ENCODE results near the gene KISS1R.

The KISS1R gene

GRCh38 chr19:925087-925525 is 8.0 kb downstream of the KISS1R start:
- peak; percentile 23 for DNase-seq

- DNase-seq: peak; percentile 85
Observed at GRCh38 chr19:925526-926322, 8.6 kb downstream of the KISS1R start, which contains the start of gene ARID3A. TSS of gene ARID3A (plus strand) at chr19:926035. CDS start at chr19:929529, 3,494 bp downstream.

DNA sequence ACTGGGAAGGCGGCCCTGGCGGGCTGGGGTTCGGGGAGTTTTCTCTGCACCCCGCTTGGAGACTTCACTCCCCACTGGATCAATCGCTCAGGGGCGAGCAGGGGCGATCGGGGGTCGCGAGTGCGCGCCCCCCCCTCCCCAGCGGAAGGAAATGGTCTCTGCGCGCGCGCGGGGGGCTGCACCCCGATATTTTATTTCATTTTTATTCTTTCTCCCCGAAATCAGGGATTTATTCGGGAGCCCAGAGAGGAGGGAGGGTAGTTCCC is 9.1 kb downstream of the KISS1R start:
- no peak for DNase-seq

GRCh38 chr19:926589-927350 is 9.6 kb downstream of the KISS1R start:
- DNase-seq: no peak

DNA sequence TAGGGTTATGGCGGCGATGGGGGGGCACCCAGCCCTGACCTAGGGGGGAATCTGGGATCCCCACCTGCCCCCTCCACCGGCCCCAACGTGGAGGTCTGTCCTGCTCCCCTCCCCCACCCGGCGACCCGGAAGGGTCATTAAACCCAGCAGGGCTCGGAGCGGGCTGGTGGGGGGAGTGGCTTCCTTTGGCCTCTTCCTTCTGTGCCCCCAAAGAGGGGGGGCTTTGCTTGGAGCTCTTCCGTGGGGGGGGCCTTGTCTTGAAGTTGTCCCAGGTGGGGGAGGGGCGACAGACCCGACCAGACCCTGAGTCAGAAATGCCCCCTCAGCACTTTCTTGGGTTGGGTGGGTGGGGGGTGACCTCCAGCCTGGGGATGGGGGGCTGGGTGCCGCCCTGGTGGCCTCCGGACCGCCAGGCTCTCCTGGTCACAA is 10.2 kb downstream of the KISS1R start:
- DNase-seq: no peak

DNA sequence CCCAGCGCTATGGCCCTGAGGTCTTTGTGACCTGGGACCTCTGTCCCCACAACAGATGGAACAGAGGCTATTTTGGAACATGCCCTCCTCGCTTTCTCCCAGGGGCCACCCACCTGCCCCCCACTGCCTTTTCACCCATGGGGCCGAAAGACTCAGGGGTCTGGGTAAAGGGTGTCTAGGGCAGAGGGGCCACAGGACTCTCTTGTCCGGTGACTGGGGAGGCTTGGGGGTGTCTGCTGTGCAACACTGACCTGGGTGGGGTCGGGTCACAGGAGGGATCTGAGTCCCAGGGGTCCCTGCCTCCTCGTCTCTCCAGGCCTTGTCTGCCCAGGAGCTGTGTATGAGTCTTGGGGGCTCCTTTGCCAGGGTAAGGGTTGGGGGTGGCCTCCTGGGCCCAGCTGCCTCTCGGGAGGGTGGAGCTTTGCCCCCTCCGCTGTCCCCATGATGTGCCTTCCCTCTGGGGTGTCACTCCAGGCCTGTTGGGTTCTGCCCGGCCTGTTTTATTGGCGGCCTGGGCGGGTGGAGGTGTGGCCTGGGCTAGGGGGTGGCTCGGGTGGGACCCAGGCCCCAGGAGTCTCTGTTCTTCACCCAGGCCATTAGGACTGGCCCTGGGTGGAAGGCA is 10.8 kb downstream of the KISS1R start:
- DNase-seq: no peak

DNA sequence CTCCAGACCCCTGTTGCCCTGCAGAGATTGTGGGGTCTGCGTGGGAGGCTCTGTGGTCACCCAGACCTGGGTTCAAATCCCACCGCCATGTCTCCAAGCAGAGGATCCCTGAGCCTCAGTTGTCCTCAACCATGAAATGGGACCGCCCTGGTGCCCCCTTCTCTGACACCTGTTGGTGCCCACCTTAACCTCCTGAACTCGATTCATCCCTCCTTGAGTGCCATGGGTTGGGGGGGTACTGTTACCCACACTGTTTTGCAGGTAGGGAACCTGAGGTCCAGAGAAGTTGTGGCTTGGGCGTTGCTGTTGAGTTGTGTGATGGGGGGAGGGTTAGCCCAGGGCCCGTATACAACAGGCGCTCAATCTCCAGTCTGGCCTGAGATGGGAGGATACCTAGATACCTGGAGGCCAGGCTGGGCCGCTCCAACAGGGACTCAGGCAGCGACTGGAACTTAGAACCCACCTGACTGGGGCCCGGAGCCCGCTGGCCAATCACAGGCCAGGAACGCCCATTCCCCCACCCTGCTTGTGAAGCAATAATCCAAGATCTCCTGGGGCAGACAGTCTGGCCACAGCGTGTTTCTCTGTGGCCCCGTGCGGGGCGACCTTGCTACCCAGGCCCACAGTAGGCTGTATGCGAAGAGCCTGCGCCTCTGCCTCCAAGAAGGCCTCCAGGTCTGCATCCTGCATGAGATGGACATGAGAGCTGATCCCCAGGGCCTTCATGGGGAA is 11.5 kb downstream of the KISS1R start:
- DNase-seq: no peak

GRCh38 chr19:929203-929890 is 12.2 kb downstream of the KISS1R start:
- DNase-seq: no peak

- no peak for DNase-seq
Observed at GRCh38 chr19:929891-930258, 12.7 kb downstream of the KISS1R start.

GRCh38 chr19:931860-932647 is 14.9 kb downstream of the KISS1R start:
- no peak for DNase-seq

- no peak for DNase-seq
Observed at GRCh38 chr19:932648-933552, 15.8 kb downstream of the KISS1R start.

DNA sequence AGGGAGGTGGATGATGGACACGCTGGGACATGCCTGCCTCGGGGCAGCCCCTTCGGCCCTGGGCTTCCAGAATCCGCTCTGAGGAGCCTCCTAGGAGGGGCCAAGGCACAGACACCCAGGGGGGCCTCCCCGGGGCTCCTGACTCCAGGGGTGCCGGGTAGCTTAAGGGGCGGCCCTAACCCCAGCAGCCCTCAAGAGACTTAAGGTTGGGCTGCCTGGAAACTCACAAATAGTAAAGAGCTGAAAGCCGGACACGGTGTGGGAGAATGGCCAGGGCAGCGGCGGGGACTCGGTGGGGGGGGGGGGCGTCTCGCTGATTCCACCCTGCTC is 16.4 kb downstream of the KISS1R start:
- no peak for DNase-seq

GRCh38 chr19:934197-934840 is 17.2 kb downstream of the KISS1R start:
- no peak for DNase-seq

DNA sequence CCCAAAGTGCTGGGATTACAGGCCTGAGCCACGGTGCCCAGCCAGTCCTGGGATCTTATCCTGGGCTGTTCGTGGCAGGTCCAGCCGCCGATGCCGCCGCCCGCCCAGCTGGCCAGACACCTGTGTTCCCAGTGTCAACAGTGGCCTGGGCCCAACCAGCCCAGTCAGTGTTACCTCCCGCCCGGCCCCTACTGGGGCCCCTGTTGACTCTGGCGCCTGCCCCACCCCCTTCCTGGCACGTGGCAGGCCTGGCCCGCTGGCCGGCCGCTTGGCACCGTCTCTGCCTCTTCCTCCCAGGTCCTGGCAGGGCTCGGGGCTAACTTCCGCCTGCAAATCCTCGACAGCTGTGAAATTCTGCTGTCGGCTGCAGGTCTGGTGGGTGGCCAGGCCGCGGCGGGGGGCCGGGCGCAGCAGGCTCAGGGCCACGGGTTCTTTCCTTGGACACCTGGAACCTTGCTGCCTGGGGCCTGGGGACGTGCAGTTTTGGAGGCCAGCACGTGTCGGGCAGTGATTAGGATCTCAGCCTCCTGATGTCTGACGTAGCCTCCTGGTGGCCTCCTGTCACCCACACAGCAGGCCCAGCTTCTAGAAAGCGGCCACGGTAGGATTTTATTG is 17.8 kb downstream of the KISS1R start:
- no peak for DNase-seq

DNA sequence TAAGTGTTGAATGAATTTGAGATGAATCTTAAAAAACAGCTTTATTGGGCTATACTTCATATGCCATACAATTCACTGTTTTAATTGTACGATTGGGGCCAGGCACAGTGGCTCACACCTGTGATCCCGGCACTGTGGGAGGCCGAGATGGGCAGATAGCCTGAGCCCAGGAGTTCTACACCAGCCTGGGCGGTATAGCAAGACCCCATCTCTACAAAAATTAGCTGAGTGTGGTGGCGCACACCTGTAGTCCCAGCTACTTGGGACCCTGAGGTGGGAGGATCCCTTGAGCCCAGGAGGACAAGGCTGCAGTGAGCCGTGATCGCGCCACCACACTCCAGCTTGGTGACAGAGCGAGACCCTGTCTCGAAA is 19.0 kb downstream of the KISS1R start:
- no peak for DNase-seq

DNA sequence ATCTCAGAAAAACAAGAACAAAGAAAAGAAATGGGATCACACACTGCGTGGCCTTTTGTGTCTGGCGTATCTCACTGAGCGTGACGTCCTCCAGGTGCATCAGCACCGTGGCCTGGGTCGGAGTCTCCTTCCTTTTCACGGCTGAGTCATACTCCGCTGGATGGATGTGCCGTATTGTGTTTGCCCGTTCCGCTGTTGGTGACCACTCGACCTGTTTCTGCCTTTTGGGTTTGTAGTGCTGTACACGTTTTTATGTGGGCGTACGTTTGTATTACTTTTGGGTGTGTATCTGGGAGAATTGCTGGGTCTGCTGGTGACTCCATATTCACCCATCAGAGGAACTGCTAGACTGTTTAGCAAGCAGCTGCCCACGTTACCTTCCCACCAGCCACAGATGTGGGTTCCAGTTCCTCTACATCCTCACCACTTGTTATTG is 20.1 kb downstream of the KISS1R start:
- DNase-seq: no peak

- no peak for DNase-seq
Observed at GRCh38 chr19:938233-938923, 21.2 kb downstream of the KISS1R start.

DNA sequence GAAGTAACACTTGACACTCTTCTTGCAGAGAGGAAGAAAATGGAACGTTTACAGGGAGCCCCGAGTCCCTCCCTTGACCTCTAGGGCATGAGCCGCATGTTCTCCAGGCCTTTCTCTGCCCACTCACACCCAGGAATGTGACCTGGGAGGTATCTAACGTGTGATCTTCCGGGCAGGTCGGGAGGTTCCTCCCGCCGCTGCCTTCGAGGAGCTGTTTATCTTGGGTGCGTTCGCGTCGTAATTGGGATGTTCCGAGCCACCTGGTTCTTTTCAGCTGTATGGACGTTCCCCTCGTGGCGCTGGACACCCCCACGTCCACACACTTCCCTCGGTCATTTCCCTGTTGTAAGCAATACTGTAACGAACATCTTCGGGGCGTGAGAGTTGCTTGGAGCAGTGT is 22.3 kb downstream of the KISS1R start:
- DNase-seq: no peak

DNA sequence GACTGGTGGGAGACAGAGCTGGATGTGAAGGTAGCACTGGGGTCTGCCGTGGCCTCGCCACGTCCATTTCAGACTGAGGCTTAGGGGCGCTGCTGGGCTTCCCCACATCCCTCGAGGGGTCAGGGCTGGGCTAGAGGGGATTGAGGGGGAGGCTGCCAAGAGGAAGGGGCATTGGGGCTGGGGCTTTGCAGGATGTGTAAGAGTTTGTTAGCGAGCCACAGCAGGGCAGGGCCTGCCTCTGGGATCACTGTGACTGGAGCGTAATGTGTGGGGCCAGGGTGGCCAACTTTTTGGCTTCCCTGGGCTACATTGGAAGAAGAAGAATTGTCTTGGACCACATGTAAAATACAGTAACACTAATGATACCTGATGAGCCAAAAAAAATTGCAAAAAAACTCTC is 22.8 kb downstream of the KISS1R start:
- no peak for DNase-seq
